Stimulated activated CD4-positive, alpha-beta T cell treated with anti-CD3 and anti-CD28 coated beads, Interleukin-15, amount 100 ng/mL, for 24 hours (primary cell): Measurements from ENCODE around the gene CCNH.

Source experiments
- DNase-seq: peaks from one replicate; pipeline ENCODE4 v3.0.0-alpha.2; 2020

The CCNH gene

DNA sequence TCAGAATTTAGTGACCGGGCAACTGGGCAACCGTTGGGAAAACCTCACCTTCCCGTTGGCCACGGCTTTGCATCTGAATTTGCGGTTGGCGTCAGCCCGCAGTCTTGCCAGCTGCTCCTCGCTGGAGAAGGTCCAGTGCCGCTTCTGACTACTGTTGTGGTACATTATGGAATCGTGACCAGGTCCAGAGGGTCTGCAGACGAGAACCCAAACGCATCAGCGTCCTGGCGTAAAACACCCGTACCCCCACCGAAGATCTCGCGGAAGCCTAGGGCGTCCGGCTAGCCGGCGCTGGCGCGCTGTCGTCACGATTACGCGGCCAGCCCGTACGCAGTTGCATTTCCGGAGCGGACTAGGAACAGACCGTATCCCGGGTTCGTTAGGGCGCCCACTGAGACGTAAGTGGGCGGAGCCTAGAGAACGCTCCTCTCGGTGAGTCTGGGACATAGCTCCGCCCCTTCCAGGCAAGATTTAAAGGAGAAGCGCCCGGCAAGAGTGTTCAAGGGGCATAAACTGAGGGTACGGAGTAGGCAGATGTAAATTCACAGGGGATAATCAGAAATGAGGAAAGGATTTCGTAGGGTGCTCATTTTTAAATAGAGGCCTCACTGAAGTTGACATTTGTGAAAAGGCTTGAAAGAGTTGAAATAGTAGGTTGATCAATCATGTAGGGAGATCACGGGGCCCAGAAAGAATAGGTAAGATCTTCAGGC is at the start of gene CCNH:
Gene CCNH, minus strand, starts transcription at position 301 of the 713 bp plus-strand sequence. Its CDS starts 136 bp downstream, at position 165.
- DNase-seq = peak; percentile 97

DNA sequence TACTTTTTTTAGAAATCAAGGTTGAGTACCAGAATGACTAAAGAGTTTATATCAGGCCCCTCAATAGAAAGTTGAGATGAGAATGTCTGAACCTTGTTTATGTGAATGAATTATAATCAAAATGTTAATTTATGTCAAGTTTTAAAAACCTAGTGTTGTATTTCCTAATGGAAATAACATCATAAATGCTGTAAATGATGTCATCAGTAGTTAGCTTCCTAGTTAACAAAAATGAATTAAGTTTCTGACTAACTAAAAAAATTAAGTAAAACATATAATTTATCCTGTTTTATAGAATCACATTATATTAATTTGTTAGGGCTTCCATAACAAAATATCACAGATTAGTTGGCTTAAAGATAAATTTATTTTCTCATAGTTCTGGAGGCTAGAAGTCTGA is 45.0 kb upstream of the CCNH start:
- DNase-seq = no peak

DNA sequence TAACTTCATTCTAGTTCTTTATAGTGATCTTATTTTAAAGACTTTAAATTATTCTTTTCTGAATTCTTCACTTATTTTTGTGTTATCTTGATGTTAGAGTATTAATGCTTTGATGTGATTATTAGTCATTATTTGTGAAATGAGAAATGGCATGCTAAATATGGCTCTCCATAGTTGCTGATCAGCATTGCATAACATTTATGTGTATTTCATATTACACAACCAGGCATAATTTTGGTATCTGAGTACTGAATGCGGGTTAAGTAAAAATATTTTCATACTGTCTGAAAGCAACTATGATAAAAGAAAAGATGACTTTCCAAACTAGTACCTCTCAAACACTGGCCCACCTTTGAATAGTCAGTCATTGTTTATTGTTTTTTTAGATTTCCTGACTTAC is 41.1 kb upstream of the CCNH start:
- DNase-seq = no peak

DNA sequence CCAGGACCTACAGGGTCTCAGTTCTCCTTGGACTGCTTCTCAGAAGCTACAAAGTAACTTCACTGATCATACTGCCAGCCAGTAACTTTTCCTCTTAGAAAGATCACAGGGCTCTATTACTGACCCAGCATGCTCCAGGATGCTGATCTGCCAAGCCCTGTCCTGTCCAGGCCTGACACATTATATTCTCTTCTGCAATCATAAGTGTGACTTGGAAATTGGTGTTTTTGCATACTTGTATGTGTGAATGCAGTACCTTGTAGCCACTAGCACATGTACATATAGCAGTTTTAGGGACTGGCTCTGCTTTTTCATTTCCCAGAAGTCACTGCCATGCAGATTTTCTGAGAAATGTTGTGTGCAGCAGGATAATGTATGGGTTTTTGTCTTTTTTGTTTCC is 40.1 kb upstream of the CCNH start:
- no peak for DNase-seq

DNA sequence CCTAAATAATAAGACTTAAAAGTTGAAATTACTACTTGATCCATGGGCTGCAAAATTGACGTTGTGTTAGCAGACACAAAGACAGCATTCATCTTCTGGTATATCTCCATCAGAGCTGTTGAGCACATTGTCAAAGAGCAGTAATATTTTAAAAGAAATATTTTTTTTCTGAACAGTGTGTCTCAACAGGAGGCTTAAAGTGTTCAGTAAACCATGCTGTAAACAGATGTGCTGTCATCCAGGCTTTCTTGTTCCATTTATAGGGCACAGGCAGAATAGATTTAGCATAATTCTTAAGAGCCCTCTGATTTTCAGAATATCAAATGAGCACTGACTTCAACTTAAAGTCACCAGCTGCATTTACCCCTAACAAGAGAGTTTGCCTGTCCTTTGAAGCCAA is 29.7 kb upstream of the CCNH start:
- DNase-seq = no peak

DNA sequence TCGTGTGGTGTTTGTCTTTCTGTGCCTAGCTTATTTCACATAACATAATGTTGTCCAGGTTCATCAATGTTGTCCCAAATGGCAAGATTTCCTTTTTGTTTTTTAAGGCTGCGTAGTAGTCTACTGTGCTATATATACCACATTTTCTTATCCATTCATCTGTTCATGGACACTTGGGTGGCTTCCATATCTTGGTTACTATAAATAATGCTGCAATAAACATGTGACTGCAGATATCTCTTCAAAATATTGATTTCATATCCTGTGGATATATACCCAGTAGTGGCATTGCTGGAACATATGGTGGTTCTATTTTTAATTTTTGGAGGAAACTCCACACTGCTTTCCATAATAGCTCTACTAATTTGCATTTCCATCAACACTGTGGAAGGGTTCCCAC is 25.5 kb upstream of the CCNH start:
- DNase-seq = no peak

DNA sequence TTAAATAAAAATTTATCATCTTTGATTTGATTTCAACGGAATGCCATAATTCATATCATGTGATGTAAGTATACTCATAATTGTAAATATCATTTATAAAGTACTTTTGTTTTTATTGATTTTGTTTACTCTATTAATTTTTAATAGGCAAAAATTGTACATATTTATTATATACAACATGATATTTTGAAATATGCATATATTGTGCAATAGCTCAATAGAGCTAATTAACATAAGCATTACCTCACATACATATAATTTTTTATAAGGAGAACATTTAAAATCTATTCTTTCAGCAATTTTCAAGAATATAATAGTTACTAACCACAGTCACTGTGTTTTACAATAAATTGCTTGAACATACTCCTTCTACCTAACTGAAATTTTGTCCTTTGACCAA is 25.0 kb upstream of the CCNH start:
- no peak for DNase-seq

DNA sequence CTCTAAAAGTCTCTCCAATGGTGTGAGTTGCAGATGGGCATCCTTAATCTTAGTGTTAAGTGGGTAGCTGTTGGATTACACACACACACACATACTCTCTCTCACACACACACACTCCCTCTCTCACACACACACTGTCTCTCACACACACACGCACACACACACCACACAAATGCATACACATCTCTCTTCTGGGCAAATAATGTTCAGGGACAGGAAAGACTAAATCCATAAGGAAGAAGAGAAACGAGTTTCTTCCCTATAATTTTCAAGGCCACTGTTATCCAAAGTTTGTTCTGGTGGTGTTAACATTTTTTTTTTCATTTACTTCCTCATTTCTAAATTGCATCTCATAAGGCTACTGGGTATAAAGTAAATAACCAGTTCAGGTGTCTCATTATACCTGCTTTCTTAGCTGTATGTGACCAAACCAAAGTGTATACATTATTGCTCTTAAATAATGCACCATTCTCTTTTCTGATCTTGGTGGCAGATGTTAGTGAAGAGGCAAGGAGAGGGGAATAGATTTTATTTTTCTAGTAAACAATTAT is 22.5 kb upstream of the CCNH start:
- no peak for DNase-seq

DNA sequence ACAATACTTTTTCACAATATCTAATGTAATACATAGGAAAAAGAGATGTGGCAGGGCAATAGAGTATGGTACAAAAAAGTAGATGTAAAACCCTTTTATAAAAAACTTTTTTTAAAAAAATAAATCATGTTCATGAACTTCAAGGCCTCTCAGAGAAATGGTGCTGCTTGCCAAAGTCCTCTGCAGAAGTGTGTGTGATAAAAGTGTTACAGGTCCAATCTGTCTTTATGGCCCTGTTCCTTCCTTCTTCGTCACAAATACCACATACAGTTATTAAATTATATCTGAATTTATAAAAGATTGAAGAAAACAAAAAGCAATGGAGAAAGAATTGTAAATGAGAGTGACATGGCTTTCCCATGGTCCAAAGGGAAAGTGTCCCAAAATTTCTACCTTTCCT is 21.7 kb upstream of the CCNH start:
- DNase-seq = no peak

DNA sequence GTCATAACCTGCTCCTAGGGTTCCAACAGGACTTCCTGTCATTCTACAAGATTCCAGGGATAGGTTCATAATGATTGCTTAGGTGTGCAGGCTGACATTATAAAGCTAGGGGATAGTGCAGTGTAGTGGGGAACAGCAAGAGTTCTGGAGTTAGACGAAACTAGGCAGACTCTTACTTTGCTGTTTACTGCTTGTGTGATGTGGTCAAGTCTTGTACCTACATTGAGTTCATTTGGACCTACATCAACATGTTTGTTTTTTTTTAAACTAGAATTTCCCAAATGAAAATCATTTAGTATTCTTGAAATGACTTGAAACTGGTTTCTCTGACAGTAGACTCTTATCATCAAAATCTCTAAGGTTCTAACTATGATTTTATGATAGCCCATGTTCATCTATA is 21.2 kb upstream of the CCNH start:
- no peak for DNase-seq

DNA sequence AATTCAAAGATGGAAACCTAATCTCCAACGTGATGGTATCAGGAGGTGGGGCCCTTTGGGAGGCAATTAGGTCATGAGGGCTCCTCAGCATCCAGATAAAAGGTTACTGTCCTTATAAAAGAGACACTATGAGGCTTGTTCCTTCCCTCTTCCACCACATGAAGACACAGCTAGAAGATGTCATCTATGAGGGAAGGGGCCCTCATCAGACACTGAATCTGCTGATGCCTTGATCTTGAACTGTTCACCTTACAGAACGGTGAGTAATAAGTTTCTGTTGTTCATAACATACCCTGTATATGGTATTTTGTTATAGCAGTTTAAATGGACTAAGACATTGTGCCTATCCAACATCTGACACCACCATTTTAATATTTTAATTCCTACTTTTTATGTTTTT is 19.7 kb upstream of the CCNH start:
- no peak for DNase-seq

DNA sequence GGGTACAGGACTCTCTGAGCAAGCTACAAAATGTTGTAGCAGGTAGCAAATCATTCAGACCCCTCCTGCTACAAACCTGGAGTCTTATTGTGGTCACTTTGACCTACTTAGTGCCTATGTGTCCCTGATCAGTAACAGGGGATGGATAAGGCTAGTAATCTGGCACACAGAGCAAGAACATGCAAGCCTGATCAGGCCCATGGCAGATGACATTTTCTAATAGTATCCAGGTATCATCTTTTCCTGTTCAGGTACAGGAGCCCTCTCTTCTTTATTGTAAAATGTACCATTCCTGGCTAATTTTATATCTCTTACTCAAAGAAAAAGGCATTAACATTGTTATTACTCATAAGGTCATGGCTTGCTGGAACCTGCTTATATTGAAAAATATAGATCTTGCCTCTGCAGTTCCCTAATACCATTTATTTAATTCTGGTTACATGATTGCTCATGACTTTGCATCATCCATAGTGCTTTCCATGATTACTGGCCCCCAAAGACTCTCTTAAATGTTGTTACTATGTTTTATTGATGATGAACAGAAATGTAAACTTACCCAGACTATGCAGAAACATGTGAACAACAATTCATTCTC is 18.2 kb upstream of the CCNH start:
- no peak for DNase-seq

DNA sequence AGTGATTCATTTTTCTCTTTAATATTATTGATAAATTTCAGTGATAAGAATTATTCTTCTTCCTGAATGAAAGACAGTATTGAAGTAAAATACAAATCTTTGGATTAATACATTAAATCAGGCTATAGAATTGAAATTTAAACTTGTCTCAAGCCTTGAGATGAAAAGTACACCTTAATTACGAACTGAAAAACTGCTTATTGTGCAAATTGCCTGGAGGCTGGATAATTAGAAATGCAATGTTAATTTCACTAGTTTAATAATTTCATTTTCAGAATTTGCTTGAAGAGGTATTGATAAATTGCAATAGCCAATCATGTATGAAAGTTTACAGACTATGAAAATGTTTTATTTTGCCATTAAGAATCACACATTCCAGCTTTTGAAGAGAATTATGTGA is 11.0 kb upstream of the CCNH start:
- DNase-seq = no peak

DNA sequence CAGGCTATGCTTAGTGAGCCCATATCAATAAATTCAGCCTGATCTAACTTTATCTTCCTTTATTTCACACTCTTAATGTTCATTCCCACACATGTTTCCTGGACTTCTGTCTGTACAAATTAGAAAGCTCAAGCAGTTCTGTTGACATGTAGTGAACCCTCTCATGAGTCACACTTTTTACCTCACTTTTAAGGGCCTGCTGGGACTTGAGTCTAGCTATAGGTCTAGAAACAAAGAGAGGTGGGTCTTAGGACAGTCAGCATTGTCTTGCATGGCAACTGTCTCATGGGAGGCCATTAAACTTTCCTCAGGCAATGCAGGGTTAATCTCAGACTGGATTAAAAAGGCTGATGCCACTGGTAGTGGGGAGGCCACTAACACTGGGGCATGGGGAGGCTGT is 8.6 kb upstream of the CCNH start:
- no peak for DNase-seq

DNA sequence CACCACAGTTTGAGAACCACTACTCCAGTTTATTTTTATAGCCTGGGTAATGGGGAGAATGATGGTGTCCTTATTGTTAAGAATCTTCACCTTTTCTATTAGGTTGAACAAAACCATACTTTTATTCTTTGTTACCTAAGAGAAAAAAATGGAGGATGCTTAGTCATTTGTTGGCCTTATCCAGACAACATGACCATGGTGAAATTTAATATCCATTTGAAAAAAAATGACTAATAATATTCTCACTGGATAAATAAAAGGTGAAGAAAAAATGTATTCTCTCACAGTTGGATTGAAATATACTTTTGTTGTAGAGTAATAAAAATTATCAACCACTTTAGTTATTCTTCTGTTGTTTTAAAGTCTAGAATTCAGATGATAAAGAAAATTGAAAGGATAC is 5.8 kb upstream of the CCNH start:
- DNase-seq = no peak

DNA sequence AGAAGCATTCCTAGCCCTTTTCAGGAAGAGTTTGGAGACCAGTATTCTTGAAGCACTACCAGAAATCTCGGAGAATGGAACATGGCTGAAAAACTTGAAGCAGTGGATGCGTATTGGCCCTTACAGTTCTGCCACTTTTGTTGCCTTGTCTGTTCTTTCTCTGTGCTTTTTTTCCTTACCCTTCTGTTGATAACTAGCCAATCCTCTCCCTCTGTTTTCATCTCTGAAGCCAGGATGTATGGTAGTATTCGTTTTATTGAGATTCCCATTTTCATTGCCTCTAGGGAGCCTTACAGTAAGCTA is 564 bp upstream of the CCNH start:
- no peak for DNase-seq

DNA sequence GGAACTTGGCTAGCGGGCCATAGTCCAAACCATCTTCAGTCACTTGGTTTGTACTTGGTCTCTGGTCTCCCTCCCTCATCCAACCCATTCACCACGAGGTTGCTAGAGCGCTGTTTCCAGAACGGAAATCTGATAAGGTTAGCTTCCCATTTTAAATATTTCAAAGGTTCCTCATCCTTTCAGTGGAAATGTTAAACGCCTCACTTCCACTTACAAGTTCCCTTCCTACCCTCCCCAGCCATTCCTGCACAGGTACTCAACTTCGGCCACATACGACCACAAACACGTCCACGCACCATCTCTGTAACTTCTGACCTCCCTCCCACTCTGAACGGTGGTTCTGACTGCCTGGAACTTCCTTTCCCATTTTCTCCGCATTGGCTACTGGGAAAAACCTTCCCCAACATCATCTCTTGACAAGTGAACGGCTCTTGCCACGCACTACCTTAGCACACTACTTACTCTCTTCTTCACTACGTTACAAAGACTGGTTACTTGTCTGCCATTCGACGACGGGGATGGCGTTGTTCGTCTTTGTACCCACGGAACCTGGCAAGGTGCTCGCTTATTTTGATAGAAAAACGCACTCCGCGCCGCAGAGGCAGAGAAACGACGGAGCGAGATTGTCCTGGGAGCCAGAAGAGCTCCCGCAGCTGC is 629 bp downstream of the CCNH start:
- DNase-seq = peak; percentile 43

DNA sequence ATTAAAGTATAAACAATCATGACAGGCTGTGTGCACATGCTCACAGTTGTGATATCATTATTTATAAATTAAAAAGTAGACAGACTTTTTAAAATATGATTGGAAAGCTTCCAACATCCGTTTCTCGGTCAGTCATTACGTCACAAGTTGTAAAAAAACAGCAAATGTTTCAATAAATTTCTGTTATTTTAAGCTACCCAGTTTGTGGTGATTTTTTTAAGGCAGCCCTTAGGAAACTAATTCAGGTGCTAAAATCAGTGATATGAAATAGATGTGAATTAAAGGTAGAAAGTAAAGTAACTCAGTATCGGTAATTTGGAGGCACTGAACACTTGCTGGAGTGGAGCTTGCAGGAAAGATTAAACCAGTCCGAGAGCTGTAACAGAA is 1.2 kb downstream of the CCNH start:
- no peak for DNase-seq

DNA sequence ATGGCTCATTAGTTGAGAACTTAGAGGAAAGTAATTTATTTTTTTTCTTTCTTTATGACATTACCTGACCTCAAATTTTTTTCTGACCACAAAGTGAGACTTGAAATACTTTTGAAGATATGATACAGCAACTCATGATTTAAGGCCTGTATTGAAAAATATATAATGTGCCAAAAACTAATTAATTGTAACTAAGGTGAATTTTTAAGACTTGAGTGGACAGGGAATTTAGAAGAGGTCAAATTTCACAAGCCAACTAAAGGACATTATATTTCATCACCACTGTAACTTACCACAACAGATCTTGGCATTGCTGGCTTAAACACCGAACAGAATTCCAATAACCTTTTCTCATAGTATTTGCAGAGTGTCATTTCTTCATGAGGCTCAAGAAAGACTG is 1.8 kb downstream of the CCNH start:
- DNase-seq = no peak

DNA sequence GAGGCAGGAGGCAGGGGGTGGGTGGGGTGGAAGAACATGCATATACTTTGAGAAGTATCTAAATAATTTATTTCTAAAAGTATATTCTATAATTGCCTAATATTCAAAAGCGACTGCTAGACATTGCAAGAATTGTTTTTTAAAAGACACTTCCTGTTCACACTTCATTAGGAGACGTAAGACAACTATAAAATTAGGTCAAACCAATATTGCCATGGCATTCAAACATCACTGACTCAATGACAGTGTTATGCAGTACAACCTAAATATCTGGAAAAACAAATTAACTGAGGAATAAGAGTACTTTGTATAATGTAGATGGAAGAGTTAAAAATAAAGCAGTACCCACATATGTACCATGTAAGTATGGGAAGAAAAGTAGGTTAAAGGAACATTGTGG is 4.5 kb downstream of the CCNH start:
- DNase-seq = no peak

DNA sequence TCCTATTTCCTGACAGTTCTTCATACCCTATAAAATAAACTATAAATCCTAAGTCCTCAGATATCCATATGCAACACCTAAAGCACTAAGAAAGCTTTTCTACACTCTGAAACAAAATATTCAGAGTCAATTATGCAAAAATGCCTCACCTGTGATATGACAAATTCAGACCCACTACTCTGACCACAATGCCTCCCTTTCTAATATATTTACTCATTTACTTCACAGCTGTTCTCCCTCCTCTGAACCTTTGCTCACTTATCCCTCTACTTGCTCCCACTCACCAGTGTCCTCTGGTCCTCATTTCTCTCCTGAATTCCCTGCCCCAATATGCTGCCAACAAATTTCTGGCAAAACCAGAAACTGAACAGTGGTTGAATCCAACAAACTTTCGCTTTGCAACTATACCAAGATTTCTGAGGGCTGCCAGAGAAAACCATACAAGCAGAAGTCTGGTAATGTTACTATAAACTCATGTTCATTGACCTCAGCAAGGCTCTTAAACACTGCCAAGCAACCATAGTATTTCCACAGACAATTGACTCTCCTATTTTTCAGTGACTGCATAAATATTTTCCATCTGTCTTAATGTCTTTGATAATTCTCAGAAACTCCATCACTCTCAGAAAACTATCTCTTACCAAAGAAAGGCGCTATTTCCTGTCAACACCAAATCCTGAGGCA is 7.1 kb downstream of the CCNH start:
- DNase-seq = no peak

DNA sequence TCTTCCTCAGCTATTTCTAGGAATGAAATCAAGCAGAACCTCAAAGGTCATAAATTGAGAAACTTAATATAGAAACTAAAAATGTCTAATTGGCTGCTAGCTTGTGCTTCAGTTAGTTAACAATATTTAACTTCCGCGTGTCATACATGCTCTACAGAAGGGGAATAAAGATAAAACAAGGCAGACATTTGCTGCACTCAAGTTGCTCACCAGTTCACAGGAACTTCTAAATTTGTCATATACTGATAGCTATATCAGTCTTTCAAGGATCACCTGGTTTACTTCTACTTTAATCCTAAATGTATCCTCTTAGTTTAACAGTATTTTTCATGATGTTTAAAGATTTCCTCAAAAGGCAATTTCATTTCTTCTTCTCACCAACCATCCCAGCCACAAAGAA is 8.4 kb downstream of the CCNH start:
- no peak for DNase-seq

DNA sequence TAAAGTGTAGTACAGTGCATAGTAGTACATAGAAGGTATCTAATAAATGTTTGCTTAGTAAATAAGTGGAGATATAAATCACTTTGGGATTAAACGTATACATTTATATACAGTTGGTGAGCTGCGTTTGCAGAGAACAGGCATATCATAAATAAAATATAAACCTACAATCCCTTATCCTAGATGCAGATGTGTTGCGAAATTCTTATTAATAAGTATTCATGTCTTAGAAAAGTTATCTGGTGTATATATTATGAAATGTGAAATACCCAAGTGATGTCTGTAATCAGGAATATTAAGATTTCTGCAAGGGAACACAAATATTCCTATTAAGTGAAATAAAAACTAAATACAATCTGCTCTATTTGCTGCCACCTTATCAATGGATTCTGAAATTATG is 8.8 kb downstream of the CCNH start:
- DNase-seq = no peak

DNA sequence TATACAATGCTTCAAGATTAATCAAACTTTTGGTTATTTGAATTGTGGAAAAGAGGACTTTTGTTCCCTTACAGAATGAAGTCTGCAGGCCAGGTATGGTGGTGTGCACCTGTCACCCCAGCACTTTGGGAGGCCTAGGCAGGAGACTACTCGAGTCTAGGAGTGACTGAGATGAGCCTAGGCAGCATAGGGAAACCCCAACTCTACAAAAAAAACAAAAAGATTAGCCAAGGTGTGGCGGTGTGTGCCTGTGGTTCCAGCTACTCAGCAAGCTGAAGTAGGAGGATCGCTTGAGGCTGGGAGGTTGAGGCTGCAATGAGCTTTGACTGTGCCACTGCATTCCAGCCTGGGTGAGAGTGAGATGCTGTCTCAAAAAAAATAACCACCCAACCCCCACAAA is 9.3 kb downstream of the CCNH start:
- DNase-seq = no peak
